BE2C (cell line): ENCODE measurements around the gene NBAS.
"Not testable (repeated sequence)": the region's sequence is repeated elsewhere in the genome, so short reads cannot be mapped to it uniquely, and the experiment has no call there.

ENCODE experiments used
- DNase-seq: peaks from one replicate; pipeline ENCODE4 v3.0.0-alpha.2; 2020
- H3K27me3 ChIP-seq: fragments of 250-450 bp; sonication (Bioruptor Pico); 2 replicates; pipeline ENCODE4 v1.5.1; 2020; ENCODE audit warnings: mild to moderate bottlenecking
- H3K36me3 ChIP-seq: fragments of 250-450 bp; sonication (Bioruptor Pico); 2 replicates; pipeline ENCODE4 v1.5.1; 2020; ENCODE audit warnings: mild to moderate bottlenecking
- H3K4me1 ChIP-seq: fragments of 250-450 bp; sonication (Bioruptor Pico); 2 replicates; pipeline ENCODE4 v1.5.1; 2020
- H3K4me3 ChIP-seq: 2 replicates; pipeline ENCODE4 v1.5.1; 2011; ENCODE audit warnings: low read depth, low read length
- H3K9me3 ChIP-seq: fragments of 250-450 bp; sonication (Bioruptor Pico); 2 replicates; pipeline ENCODE4 v1.5.1; 2020
- TF ChIP-seq, protein P1 (sequence below): IDR thresholded peaks from 2 replicates; pipeline ENCODE4 v1.5.1; 2012; ENCODE audit warnings: mild to moderate bottlenecking, low read depth, low read length

NBAS gene

GRCh38 chr2:15408759-15409158 is 152.4 kb downstream of the NBAS start:
- H3K27me3 ChIP-seq: no peaks in the 10 kb centered on the region
- TF ChIP-seq, protein P1, sequence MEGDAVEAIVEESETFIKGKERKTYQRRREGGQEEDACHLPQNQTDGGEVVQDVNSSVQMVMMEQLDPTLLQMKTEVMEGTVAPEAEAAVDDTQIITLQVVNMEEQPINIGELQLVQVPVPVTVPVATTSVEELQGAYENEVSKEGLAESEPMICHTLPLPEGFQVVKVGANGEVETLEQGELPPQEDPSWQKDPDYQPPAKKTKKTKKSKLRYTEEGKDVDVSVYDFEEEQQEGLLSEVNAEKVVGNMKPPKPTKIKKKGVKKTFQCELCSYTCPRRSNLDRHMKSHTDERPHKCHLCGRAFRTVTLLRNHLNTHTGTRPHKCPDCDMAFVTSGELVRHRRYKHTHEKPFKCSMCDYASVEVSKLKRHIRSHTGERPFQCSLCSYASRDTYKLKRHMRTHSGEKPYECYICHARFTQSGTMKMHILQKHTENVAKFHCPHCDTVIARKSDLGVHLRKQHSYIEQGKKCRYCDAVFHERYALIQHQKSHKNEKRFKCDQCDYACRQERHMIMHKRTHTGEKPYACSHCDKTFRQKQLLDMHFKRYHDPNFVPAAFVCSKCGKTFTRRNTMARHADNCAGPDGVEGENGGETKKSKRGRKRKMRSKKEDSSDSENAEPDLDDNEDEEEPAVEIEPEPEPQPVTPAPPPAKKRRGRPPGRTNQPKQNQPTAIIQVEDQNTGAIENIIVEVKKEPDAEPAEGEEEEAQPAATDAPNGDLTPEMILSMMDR: no peak

GRCh38 chr2:15407666-15408065 is 153.5 kb downstream of the NBAS start:
- TF ChIP-seq, protein P1: no peak
- no peaks in the 10 kb centered on the region for H3K27me3 ChIP-seq
- DNase-seq: no peak

More at GRCh38 chr2:15408759-15409158, 152.4 kb downstream of the NBAS start:
- DNase-seq: no peak
- Histone ChIP-seq H3K4me3 (no peak overlapping the region), H3K36me3 (no peaks in the 10 kb centered on the region), H3K4me1 (no peaks in the 10 kb centered on the region), H3K9me3 (no peaks in the 10 kb centered on the region)

DNA sequence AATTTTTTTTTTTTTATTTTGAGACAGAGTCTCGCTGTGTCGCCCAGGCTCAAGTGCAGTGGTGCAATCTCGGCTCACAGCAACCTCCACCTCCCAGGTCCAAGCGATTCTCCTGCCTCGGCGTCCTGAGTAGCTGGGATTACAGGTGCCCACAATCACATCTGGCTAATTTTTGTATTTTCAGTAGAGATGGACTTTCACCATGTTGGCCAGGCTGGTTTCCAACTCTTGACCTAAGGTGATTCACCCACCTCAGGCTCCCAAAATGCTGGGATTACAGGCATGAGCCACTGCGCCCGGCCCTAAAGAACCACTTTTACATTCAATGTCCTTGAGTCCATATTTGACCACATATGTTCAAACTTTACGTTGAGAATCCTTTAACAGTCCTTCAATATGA is 156.6 kb downstream of the NBAS start:
- not testable (repeated sequence) for DNase-seq, H3K27me3 ChIP-seq, H3K4me1 ChIP-seq, H3K9me3 ChIP-seq, H3K36me3 ChIP-seq, H3K4me3 ChIP-seq

More at GRCh38 chr2:15407666-15408065, 153.5 kb downstream of the NBAS start:
- Histone ChIP-seq H3K9me3 (no peaks in the 10 kb centered on the region), H3K4me3 (no peak overlapping the region), H3K36me3 (no peaks in the 10 kb centered on the region), H3K4me1 (no peaks in the 10 kb centered on the region)

- Histone ChIP-seq H3K4me3 (no peak overlapping the region), H3K9me3 (no peaks in the 10 kb centered on the region), H3K36me3 (no peaks in the 10 kb centered on the region), H3K4me1 (no peaks in the 10 kb centered on the region; the same call in 1 of the 2 replicates), H3K27me3 (no peaks in the 10 kb centered on the region)
- TF ChIP-seq, protein P1: no peak
- DNase-seq: no peak
Measured at GRCh38 chr2:15400240-15400826, 160.8 kb downstream of the NBAS start.

- DNase-seq: no peak
- TF ChIP-seq, protein P1: no peak
- Histone ChIP-seq H3K27me3 (no peaks in the 10 kb centered on the region), H3K9me3 (no peaks in the 10 kb centered on the region), H3K36me3 (no peaks in the 10 kb centered on the region), H3K4me1 (no peaks in the 10 kb centered on the region; the same call in 1 of the 2 replicates), H3K4me3 (no peak overlapping the region)
Measured at GRCh38 chr2:15399241-15399640, 161.9 kb downstream of the NBAS start.

GRCh38 chr2:15391751-15392150 is 169.4 kb downstream of the NBAS start:
- DNase-seq: no peak
- H3K27me3 ChIP-seq: no peaks in the 10 kb centered on the region
- H3K4me3 ChIP-seq: no peak overlapping the region
- TF ChIP-seq, protein P1: no peak
- no peaks in the 10 kb centered on the region; the same call in 1 of the 2 replicates for H3K4me1 ChIP-seq
- H3K36me3 ChIP-seq: no peaks in the 10 kb centered on the region
- no peaks in the 10 kb centered on the region for H3K9me3 ChIP-seq

DNA sequence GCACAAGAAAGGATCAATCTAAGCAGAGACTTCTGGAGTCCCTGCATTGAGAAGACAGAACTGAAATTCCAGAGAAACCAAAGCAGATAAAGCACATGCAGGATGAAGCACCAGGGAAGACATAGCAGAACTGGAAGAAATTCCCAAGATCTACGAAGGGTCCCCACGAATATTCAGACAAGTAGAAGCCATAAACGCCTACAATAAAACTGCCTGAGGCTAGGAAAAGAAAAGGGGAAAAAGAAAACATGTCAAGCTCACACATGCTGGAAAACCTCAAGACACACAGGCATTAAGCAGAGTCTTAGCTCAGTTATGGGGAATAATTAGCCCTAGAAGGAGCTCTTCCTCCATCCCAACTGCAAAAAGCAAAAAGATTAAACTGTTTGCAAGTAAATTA is 171.2 kb downstream of the NBAS start:
- TF ChIP-seq, protein P1: no peak
- no peaks in the 10 kb centered on the region for H3K9me3 ChIP-seq
- no peak for DNase-seq
- H3K36me3 ChIP-seq: no peaks in the 10 kb centered on the region
- peaks cover 14% of the 10 kb centered on the region for H3K4me1 ChIP-seq
- H3K27me3 ChIP-seq: no peaks in the 10 kb centered on the region
- H3K4me3 ChIP-seq: no peak overlapping the region
